Left lung (tissue), 10 donors: ENCODE measurements around the gene ST3GAL3. TPM values are rescaled to one million over a fixed set of nuclear protein-coding genes. Genes with fewer than 3 reads are reported as not detected.
"Not testable (repeated sequence)": the region's sequence is repeated elsewhere in the genome, so short reads cannot be mapped to it uniquely, and the experiment has no call there.

Source experiments
- ATAC-seq: fragments of 200-7000 bp; cut with Tn5 transposase; one replicate; pipeline ENCODE4 v1.9.1; 2020; ENCODE audit warnings: moderate library complexity
- DNase-seq, 4 donors: peaks; one replicate each; pipeline ENCODE4 v3.0.0-alpha.2; 2013 to 2020
- H3K27ac ChIP-seq, 2 donors: fragments of 200-600 bp; sonication (generic) in 1 of 2; one replicate each; pipeline versions ENCODE4 v1.5.0 to v1.8.0; 2020 to 2021
- H3K27me3 ChIP-seq, 2 donors: fragments of 200-600 bp; sonication (generic) in 1 of 2; one replicate each; pipeline versions ENCODE4 v1.5.0 to v1.8.0; 2020 to 2021
- H3K36me3 ChIP-seq, 2 donors: fragments of 200-600 bp; sonication (generic) in 1 of 2; one replicate each; pipeline versions ENCODE4 v1.5.0 to v1.8.0; 2020 to 2021
- H3K4me1 ChIP-seq, 2 donors: fragments of 200-600 bp; one replicate each; pipeline ENCODE4 v1.8.0; 2021
- H3K4me3 ChIP-seq, 2 donors: fragments of 200-600 bp; sonication (generic) in 1 of 2; one replicate each; pipeline versions ENCODE4 v1.5.0 to v1.8.0; 2020 to 2021; ENCODE audit warnings: mild to moderate bottlenecking in 1 of 2
- H3K9me3 ChIP-seq, 2 donors: fragments of 200-600 bp; sonication (generic) in 1 of 2; one replicate each; pipeline versions ENCODE4 v1.5.0 to v1.8.0; 2020 to 2021
- CTCF ChIP-seq, 2 donors: fragments of 200-600 bp; sonication (generic) in 1 of 2; IDR thresholded peaks; one replicate each; pipeline versions ENCODE4 v1.5.0 to v1.8.0; 2021; ENCODE audit warnings: antibody characterized with exemption in 2 of 2
- intact Hi-C, 2 donors: fragments of 100-400 bp; cut with DNase I; formaldehyde crosslinking; loops; one replicate each; pipeline versions ENCODE4 v1.11.2 to v1.14.2; 2022
- polyA plus RNA-seq, 6 donors: library from polyadenylated mRNA; unstranded; fragments of 120-200 nt; gene quantifications; one replicate each; pipeline ENCODE4 v1.2.1, GENCODE V29; 2013; ENCODE audit not compliant: insufficient read length in 6 of 6
- total RNA-seq, 2 donors: library from RNA; stranded (reverse); fragmentation: NEBNext Ultra II Directional; extraction: Animal tissue kit (Norgen Biotek cat#: 25700); gene quantifications; one replicate each; pipeline ENCODE4 v1.2.1, GENCODE V29; 2021
- donor health status: DM: no; HTN: yes; CAD: no.
- donor health status: DM: no; HTN: no; CAD: no.

The ST3GAL3 gene
- total and polyA plus RNA-seq, 8 donors: 18.9 to 42.4 (median 34.4) TPM

- DNase-seq (no peak), ATAC-seq (no peak)
- Histone ChIP-seq H3K27ac (no peak overlapping the region), H3K9me3 (no peaks in the 10 kb centered on the region), H3K4me1 (no peaks in the 10 kb centered on the region), H3K36me3 (no peaks in the 10 kb centered on the region), H3K4me3 (no peak overlapping the region), H3K27me3 (no peaks in the 10 kb centered on the region)
- no peak for TF ChIP-seq CTCF (IDR thresholded peaks at IDR 0.05)
- intact Hi-C loops: no loop called here
Observed at GRCh38 chr1:43770111-43770510, 62.8 kb downstream of the ST3GAL3 start.

DNA sequence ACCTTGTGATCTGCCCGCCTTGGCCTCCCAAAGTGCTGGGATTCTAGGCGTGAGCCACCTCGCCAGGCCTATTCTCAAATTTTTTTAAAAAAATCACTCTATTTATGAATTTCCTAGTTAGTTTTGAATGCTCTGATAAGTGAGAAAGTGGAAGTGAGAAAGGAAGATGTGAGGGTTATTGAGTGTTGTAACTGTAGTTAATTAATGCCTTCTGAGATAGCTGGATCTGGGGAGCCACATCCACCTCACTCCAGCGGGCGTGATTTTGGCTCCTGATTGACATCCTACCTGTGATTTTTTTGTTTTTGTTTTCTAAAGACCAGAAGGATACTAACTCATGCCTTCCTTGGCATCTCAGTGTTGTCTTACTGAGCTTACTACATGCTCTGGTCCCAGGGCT is 65.6 kb downstream of the ST3GAL3 start:
- H3K4me1 ChIP-seq: no peaks in the 10 kb centered on the region
- no peak for TF ChIP-seq CTCF (IDR thresholded peaks at IDR 0.05)
- H3K27me3 ChIP-seq: no peaks in the 10 kb centered on the region
- H3K9me3 ChIP-seq: no peaks in the 10 kb centered on the region
- no peak overlapping the region for H3K4me3 ChIP-seq
- H3K36me3 ChIP-seq: no peaks in the 10 kb centered on the region
- DNase-seq (no peak), ATAC-seq (no peak)
- no peak overlapping the region for H3K27ac ChIP-seq
- intact Hi-C loops: no loop called here

- Histone ChIP-seq H3K9me3 (no peaks in the 10 kb centered on the region), H3K27me3 (no peaks in the 10 kb centered on the region), H3K4me1 (no peaks in the 10 kb centered on the region), H3K4me3 (no peak overlapping the region), H3K27ac (no peak overlapping the region), H3K36me3 (no peaks in the 10 kb centered on the region)
- no peak for ATAC-seq
- DNase-seq: no peak
- intact Hi-C loops: no loop called here
- no peak for TF ChIP-seq CTCF (IDR thresholded peaks at IDR 0.05)
Observed at GRCh38 chr1:43773821-43774220, 66.5 kb downstream of the ST3GAL3 start.

GRCh38 chr1:43774359-43774758 is 67.0 kb downstream of the ST3GAL3 start:
- ATAC-seq: peak; percentile 33

GRCh38 chr1:43776043-43776761 is 68.9 kb downstream of the ST3GAL3 start:
- no peaks in the 10 kb centered on the region for H3K36me3 ChIP-seq
- DNase-seq: no peak
- no peak for TF ChIP-seq CTCF (IDR thresholded peaks at IDR 0.05)
- intact Hi-C loops: no loop called here
- no peak overlapping the region for H3K27ac ChIP-seq
- no peak for ATAC-seq
- H3K27me3 ChIP-seq: no peaks in the 10 kb centered on the region
- H3K4me3 ChIP-seq: no peak overlapping the region
- H3K4me1 ChIP-seq: no peaks in the 10 kb centered on the region
- H3K9me3 ChIP-seq: peaks cover 0 to 12% of the 10 kb centered on the region in 2 donors

More at GRCh38 chr1:43774359-43774758, 67.0 kb downstream of the ST3GAL3 start:
- no peaks in the 10 kb centered on the region for H3K36me3 ChIP-seq
- no peaks in the 10 kb centered on the region for H3K4me1 ChIP-seq
- H3K9me3 ChIP-seq: peaks cover 0 to 1% of the 10 kb centered on the region in 2 donors
- H3K27me3 ChIP-seq: no peaks in the 10 kb centered on the region
- H3K27ac ChIP-seq: no peak overlapping the region
- intact Hi-C loops: no loop called here
- H3K4me3 ChIP-seq: no peak overlapping the region
- no peak for TF ChIP-seq CTCF (IDR thresholded peaks at IDR 0.05)
- no peak for DNase-seq

DNA sequence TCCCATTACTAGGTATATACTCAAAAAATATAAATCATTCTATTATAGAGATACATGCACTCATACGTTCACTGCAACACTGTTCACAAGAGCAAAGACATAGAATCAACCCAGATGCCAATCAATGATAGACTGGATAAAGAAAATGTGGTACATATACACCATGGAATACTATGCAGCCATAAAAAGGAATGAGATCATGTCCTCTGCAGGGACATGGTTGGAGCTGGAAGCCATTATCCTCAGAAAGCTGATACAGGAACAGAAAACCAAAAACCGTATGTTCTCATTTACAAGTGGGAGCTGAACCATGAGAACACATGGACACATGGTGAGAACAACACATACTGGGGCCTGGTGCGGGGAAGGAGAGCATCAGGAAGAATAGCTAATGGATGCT is 70.6 kb downstream of the ST3GAL3 start:
- H3K4me1 ChIP-seq, H3K27me3 ChIP-seq, H3K36me3 ChIP-seq, intact Hi-C loops, H3K27ac ChIP-seq, ATAC-seq, H3K4me3 ChIP-seq, DNase-seq: not testable (repeated sequence)
- peaks cover 0 to 12% of the 10 kb centered on the region in 2 donors for H3K9me3 ChIP-seq
